GM12878 (cell line): ENCODE measurements around the gene SALL3.

ENCODE experiments used
- BACH1 ChIP-seq: fragments of 450-650 bp; IDR thresholded peaks from 2 replicates; pipeline ENCODE4 v1.6.1; 2017; ENCODE audit warnings: mild to moderate bottlenecking, borderline replicate concordance
- CREB1 ChIP-seq: IDR thresholded peaks from 2 replicates; pipeline ENCODE4 v1.6.1; 2012; ENCODE audit warnings: low read depth, mild to moderate bottlenecking, inconsistent platforms
- CTCF ChIP-seq, 3 experiments: IDR thresholded peaks in 2 of 3; conservative IDR thresholded peaks in 1 of 3; 2 replicates each; pipeline ENCODE4 v1.5.1; 2011; ENCODE audit warnings: low read depth in 3 of 3, low read length in 3 of 3, mild to moderate bottlenecking in 3 of 3, control low read depth in 2 of 3, moderate library complexity in 2 of 3, inconsistent platforms in 1 of 3, mixed read lengths in 1 of 3; ENCODE audit not compliant: control insufficient read depth in 2 of 3, insufficient read depth in 1 of 3; ENCODE audit errors: extremely low read depth in 1 of 3
- EZH2 ChIP-seq: IDR thresholded peaks from 2 replicates; pipeline ENCODE4 v1.6.1; 2012; ENCODE audit warnings: low read depth, mild to moderate bottlenecking, control low read depth, inconsistent platforms, low read length, borderline replicate concordance; ENCODE audit not compliant: control insufficient read depth
- MYC ChIP-seq: IDR thresholded peaks from 2 replicates; pipeline ENCODE4 v1.6.1; 2011; ENCODE audit warnings: mild to moderate bottlenecking, low read length, moderate library complexity, inconsistent platforms; ENCODE audit not compliant: insufficient read depth, insufficient replicate concordance, insufficient read length, severe bottlenecking
- NBN ChIP-seq: fragments of 450-650 bp; IDR thresholded peaks from 2 replicates; pipeline ENCODE4 v1.6.1; 2016
- POLR2A ChIP-seq: IDR thresholded peaks from 2 replicates; pipeline ENCODE4 v1.6.1; 2011; ENCODE audit warnings: low read depth, mild to moderate bottlenecking, low read length
- SIN3A ChIP-seq: IDR thresholded peaks from 2 replicates; pipeline ENCODE4 v1.6.1; 2012; ENCODE audit warnings: low read depth, low read length, improper control_type of control experiment

DNA sequence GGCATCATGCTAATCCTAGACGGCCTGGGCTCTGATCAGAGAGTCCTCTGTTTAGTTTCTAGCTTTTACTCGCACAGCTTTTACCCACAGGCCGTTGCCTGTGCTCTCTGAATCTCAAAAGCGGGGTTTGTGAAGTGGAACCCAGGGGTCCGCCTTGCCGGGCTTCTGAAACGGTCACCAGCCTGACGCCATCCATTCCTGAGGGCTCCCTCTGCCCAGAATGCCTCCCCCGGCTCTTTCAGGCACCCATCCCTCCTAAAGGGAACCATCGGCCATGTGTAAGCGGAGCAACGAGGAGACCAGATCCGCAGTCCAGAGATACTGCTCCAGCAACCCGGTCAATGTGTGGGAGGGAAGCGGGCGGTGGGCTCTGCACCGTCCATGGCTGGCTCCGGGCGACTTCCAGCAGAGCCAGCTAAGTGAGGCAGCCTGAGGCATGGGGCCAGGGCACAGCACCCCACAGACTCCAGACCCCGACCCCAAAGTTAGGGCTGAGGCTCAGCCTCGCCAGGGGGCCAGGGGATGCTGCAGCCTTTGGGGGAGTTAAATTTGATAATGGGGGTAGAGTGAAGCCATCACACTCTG, 28.8 kb downstream of the SALL3 start:
- TF ChIP-seq SIN3A (no peak), POLR2A (no peak), BACH1 (no peak), NBN (no peak), CREB1 (no peak), CTCF (IDR thresholded peaks at IDR 0.05 in 2 of 3, conservative IDR thresholded peaks at IDR 0.05 in 1 of 3; ENCODE audit: control insufficient read depth in 2 of 3, extremely low read depth in 1 of 3, insufficient read depth in 1 of 3, low read depth in 3 of 3, low read length in 3 of 3) (no peak), MYC (no peak), EZH2 (no peak)
